ENCODE results near the gene TKT. TPM values are rescaled to one million over a fixed set of nuclear protein-coding genes. Genes with fewer than 3 reads are reported as not detected.

TKT gene
- total RNA-seq, 1 experiment from 2014 or later: 634 TPM

DNA sequence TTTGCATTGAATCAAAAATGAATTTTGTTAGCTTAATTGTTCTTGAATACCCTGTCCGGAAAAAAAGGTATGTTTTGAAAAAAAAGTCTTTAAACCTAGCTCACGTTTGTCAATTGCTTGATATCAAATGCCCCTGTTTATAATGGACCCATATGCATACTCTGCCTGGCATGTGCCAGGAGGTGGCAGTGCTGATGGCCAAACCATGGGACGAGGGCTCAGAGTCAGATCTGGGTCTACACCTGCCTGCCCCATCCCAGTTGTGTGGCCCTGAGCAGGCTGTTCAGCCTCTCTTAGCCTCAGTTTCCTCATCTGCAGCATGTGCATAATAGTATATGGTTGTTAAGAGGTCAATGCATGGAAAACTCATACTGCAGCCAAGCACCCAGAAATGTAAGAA is 56.0 kb downstream of the TKT start:
- Histone ChIP-seq H4K20me1 (ENCODE audit: insufficient read depth) (no peaks in the 10 kb centered on the region), H3K27me3 (ENCODE audit: insufficient read depth, low read length) (no peaks in the 10 kb centered on the region), H3K79me2 (ENCODE audit: insufficient read depth, low read length) (peaks cover 24% of the 10 kb centered on the region), H2AFZ (ENCODE audit: low read depth, low read length, poor library complexity, severe bottlenecking) (no peak overlapping the region), H3K27ac (ENCODE audit: low read depth, low read length) (no peak overlapping the region), H3K9me3 (ENCODE audit: control insufficient read depth in 1 of 2, insufficient read depth in 1 of 2, low read depth in 1 of 2, low read length in 2 of 2) (no peaks in the 10 kb centered on the region), H3K36me3 (ENCODE audit: control insufficient read depth in 1 of 2, insufficient read depth in 2 of 2, low read length in 2 of 2) (peaks cover 0 to 29% of the 10 kb centered on the region in 2 experiments; a peak in 2 of 4 replicates), H3K4me2 (ENCODE audit: low read length) (no peak overlapping the region), H3K9ac (ENCODE audit: low read length) (no peak overlapping the region), H3K4me3 (replicated peaks in 1 of 2; ENCODE audit: low read depth in 1 of 2, low read length in 2 of 2) (no peak overlapping the region), H3K4me1 (ENCODE audit: control insufficient read depth in 1 of 2, insufficient read depth in 2 of 2, low read length in 2 of 2) (peaks cover 13 to 35% of the 10 kb centered on the region in 2 experiments), H3K9me2 (ENCODE audit: insufficient read depth) (no peaks in the 10 kb centered on the region)
- TF ChIP-seq RAD21 (IDR thresholded peaks at IDR 0.05; ENCODE audit: low read depth) (peak; percentile 26; the same call in 1 of the 2 replicates), FOSL1 (IDR thresholded peaks at IDR 0.05; ENCODE audit: low read depth) (no peak), CBX3 (IDR thresholded peaks at IDR 0.05; ENCODE audit: low read depth) (no peak), ZFX (IDR thresholded peaks at IDR 0.05) (no peak), SP1 (IDR thresholded peaks at IDR 0.05; ENCODE audit: low read depth) (no peak), ZNF274 (IDR thresholded peaks at IDR 0.05; ENCODE audit: low read depth, low read length) (no peak), EGR1 (IDR thresholded peaks at IDR 0.05; ENCODE audit: low read depth) (no peak), SIN3A (IDR thresholded peaks at IDR 0.05; ENCODE audit: low read depth) (no peak), CEBPB (IDR thresholded peaks at IDR 0.05; ENCODE audit: low read depth) (no peak), EZH2 (IDR thresholded peaks at IDR 0.05) (no peak), JUND (IDR thresholded peaks at IDR 0.05) (no peak)
- TF ChIP-seq, protein P1, sequence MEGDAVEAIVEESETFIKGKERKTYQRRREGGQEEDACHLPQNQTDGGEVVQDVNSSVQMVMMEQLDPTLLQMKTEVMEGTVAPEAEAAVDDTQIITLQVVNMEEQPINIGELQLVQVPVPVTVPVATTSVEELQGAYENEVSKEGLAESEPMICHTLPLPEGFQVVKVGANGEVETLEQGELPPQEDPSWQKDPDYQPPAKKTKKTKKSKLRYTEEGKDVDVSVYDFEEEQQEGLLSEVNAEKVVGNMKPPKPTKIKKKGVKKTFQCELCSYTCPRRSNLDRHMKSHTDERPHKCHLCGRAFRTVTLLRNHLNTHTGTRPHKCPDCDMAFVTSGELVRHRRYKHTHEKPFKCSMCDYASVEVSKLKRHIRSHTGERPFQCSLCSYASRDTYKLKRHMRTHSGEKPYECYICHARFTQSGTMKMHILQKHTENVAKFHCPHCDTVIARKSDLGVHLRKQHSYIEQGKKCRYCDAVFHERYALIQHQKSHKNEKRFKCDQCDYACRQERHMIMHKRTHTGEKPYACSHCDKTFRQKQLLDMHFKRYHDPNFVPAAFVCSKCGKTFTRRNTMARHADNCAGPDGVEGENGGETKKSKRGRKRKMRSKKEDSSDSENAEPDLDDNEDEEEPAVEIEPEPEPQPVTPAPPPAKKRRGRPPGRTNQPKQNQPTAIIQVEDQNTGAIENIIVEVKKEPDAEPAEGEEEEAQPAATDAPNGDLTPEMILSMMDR (IDR thresholded peaks at IDR 0.05 in 2 of 3, conservative IDR thresholded peaks at IDR 0.05 in 1 of 3; ENCODE audit: borderline replicate concordance in 1 of 3, insufficient read depth in 1 of 3, low read depth in 2 of 3, low read length in 2 of 3): peak; percentile 9 to 27 (median 11); a peak in 3 of 6 replicates
- TF ChIP-seq, protein P2, sequence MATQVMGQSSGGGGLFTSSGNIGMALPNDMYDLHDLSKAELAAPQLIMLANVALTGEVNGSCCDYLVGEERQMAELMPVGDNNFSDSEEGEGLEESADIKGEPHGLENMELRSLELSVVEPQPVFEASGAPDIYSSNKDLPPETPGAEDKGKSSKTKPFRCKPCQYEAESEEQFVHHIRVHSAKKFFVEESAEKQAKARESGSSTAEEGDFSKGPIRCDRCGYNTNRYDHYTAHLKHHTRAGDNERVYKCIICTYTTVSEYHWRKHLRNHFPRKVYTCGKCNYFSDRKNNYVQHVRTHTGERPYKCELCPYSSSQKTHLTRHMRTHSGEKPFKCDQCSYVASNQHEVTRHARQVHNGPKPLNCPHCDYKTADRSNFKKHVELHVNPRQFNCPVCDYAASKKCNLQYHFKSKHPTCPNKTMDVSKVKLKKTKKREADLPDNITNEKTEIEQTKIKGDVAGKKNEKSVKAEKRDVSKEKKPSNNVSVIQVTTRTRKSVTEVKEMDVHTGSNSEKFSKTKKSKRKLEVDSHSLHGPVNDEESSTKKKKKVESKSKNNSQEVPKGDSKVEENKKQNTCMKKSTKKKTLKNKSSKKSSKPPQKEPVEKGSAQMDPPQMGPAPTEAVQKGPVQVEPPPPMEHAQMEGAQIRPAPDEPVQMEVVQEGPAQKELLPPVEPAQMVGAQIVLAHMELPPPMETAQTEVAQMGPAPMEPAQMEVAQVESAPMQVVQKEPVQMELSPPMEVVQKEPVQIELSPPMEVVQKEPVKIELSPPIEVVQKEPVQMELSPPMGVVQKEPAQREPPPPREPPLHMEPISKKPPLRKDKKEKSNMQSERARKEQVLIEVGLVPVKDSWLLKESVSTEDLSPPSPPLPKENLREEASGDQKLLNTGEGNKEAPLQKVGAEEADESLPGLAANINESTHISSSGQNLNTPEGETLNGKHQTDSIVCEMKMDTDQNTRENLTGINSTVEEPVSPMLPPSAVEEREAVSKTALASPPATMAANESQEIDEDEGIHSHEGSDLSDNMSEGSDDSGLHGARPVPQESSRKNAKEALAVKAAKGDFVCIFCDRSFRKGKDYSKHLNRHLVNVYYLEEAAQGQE (IDR thresholded peaks at IDR 0.05; ENCODE audit: low read depth): no peak
- TF ChIP-seq, protein P3, sequence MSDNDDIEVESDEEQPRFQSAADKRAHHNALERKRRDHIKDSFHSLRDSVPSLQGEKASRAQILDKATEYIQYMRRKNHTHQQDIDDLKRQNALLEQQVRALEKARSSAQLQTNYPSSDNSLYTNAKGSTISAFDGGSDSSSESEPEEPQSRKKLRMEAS (IDR thresholded peaks at IDR 0.05): no peak
- TF ChIP-seq, protein P4, sequence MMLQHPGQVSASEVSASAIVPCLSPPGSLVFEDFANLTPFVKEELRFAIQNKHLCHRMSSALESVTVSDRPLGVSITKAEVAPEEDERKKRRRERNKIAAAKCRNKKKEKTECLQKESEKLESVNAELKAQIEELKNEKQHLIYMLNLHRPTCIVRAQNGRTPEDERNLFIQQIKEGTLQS (IDR thresholded peaks at IDR 0.05): no peak
- ChIA-PET CTCF (no interaction called here), RAD21 (ENCODE audit: low non-redundant PET in 1 of 2, low total read pairs in 2 of 2, uncharacterized antibody in 2 of 2, unreplicated experiment in 2 of 2) (interaction anchor here in 1 of 2 experiments (0.5 kb wide), 1 partner anchor 63 kb away, joined by 3 read pairs; no protein-coding TSS in a partner anchor), POLR2A (no interaction called here)
- ATAC-seq: no peak
- no peak for DNase-seq (ENCODE audit: low read depth, low spot score)
- no TSS peak for BruUV-seq (replicated peaks)
- intact Hi-C loops (cut with micrococcal nuclease): loop anchor here (5.0 kb wide), 1 partner anchor 348 kb away; no protein-coding TSS in a partner anchor

Data from HCT116 (cell line).